Measurements from ENCODE around the gene PRXL2B.
"Not testable (repeated sequence)": the region's sequence is repeated elsewhere in the genome, so short reads cannot be mapped to it uniquely, and the experiment has no call there.

PRXL2B gene

GRCh38 chr1:2564006-2564814 is 22.4 kb upstream of the PRXL2B start:
- DNase-seq (ENCODE audit: low read depth in 2 of 2) = no peak

DNA sequence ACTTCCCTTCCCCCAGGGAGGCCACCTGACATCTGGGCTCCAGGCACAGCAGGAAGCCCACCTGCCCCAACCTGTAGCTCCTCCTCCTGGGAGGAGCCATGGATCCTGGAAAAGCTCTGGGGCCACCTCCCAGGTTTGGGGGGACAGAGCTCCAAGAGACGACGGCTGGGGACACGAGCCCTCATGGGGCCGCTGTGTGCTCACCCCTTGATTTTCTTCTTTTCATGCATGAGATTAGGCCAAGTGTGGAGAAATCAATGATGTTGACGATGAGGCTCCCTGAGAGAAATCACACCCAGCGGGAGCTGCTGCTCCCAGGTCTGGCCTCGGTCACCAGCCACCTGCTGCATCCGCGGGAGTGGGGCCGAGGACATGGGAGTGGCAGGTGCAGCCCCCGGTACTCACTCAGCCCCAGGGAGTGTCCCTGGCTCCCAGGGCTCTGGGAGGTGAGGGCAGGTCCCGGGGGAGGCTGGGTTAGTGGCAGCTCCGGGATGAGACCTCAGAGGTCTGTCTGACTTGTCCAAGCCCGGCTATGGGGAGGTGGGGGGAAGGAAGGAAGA is 21.7 kb upstream of the PRXL2B start:
- DNase-seq (ENCODE audit: low read depth in 2 of 2) = no peak

GRCh38 chr1:2566101-2567045 is 20.2 kb upstream of the PRXL2B start:
- DNase-seq (ENCODE audit: low read depth in 2 of 2) = no peak

DNA sequence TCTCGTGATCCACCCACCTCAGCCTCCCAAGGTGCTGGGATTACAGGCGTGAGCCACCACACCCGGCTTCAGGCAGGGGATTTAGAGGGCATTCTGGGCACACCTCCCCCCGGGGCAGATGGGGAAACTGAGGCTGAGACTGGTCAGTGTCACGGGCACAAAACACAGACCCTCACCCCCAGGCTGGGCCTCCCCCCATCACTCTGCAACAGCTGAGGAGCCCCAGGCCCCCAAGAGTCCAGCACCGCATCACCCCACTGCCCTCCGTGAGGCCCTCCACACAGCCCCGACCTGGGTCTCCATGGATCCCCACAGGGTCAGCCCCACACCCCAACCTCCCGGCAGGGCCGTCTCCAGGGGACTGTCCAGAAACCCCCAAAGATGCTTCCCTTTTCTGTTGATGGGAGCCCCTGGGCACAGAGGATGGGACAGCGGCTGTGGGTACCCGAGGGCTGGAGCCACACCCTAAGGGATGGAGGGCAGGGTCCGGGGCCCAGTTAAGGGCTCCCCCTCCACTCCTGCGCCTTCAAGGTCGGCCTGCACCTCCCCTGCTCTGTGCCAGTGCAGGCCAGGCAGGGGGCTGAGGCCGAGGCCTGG is 19.4 kb upstream of the PRXL2B start:
- no peak for DNase-seq (ENCODE audit: low read depth in 2 of 2)

- DNase-seq (ENCODE audit: low read depth in 2 of 2) = not testable (repeated sequence)
Measured at GRCh38 chr1:2568187-2568816, 18.3 kb upstream of the PRXL2B start.

GRCh38 chr1:2569060-2569459 is 17.5 kb upstream of the PRXL2B start:
- DNase-seq (ENCODE audit: low read depth in 2 of 2) = no peak

DNA sequence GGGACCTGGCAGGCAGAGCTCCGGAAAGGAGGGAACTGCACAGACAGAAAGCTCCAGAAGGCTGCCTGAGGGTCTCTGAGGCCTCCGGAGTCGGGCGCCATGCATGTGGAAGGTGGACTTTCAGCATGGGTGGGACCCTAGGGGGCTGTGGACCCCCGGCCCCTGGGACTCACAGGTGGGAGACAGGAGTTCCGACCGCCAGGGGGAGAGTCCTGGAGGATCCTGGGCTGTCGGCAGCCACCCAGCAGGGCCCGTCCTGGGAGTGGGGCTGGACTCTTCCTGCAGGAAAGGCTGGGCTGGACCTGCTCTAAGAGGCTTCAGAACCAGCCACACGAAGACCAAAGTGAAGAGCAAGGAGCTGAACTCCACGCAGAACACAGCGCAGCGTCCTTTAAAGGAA is 16.9 kb upstream of the PRXL2B start:
- DNase-seq (ENCODE audit: low read depth in 2 of 2) = not testable (repeated sequence)

GRCh38 chr1:2570332-2570731 is 16.2 kb upstream of the PRXL2B start:
- DNase-seq (ENCODE audit: low read depth in 2 of 2) = no peak

- no peak for DNase-seq (ENCODE audit: low read depth in 2 of 2)
Measured at GRCh38 chr1:2571348-2571747, 15.2 kb upstream of the PRXL2B start.

DNA sequence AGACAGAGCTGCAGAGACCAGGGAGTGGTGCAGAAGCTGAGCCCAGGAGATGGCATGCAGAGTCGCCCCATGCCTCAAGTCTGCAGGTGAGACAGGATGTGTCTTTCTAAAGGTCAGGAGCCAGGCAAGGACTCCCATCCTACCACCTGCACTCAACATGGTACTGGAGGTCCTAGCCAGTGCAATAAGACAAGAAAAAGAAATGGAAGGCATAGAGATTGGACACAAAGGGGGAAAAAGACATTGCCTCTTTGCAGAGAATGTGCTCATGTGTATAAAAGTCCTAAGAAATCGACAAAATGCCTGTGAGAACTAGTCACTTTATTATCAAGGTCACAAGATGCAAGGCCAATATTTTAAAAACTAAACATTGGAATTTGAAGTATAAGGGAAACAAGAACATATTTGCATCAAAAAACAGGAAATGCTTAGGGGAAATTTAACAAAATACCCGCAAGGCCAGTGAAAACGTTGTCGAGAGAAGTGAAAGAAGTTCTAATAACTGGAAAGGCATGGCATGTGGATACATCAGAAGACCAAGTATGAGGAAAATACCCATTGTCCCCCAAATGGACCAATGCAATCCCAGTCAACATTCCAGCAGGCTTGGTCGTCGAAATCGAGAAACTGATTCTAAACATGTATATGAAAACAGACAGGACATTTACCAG is 13.2 kb upstream of the PRXL2B start:
- no peak for DNase-seq (ENCODE audit: low read depth in 2 of 2)

DNA sequence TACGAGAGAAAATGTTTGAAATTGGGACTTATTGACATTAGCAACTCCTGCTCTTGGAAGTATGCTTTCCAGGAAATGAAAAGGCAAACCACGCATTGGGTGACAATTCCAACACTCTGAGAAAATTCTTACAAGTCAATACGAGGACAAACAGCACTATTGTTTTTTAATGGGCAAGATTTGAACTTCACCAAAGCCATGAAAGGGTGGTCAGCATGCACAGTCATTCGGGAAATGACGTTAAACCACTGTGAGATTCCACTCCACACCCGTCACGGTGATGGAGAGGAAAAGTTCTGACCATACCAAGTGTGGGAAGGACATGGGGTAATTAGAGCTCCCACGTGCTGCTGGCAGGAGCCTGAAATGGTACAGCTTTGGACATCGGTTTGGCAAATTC is 12.2 kb upstream of the PRXL2B start:
- DNase-seq (ENCODE audit: low read depth in 2 of 2) = no peak

DNA sequence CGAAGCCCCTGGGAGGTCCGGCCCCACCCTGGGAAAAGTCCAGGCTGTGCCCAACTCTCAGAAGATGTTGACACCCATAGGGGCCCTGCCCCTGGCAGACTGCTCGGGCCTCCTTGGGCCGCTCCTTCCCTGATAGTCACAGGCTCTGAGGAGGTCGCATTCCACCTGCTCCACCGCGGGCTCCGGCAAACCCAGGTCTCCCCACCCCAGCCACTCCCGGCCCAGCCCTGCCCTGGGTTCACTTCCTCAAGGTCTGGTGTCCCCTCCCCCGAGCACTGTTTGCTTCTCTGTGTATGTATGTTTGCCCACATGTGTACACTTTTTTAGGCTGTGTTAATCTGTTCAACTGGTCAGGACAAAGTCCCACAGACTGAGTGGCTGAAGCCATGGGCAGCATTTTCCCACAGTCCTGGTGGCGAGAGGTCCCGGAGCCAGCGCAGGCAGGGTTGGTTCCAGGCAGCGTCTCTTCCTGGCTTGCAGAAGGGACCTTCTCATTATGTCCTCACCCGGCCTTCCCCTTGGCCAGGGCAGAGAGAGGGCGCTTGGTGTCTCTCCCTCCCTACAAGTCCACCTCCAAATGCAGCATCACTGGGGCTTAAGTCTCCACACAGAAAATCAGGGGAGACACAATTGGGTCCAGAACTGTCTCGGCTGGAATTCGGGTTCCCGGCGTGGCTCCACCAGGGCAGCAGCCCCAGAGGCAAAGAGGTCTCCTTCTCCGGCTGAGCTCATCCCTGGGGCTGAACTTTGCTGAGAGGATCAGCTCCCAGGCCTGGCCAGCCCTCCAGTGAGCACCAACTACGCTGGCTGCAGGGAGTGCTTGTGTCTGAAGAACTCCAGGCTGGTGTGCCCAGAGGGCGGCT is 10.5 kb upstream of the PRXL2B start:
- no peak for DNase-seq (ENCODE audit: low read depth in 2 of 2)

GRCh38 chr1:2577565-2578075 is 9.0 kb upstream of the PRXL2B start:
- DNase-seq (ENCODE audit: low read depth in 2 of 2) = not testable (repeated sequence)

DNA sequence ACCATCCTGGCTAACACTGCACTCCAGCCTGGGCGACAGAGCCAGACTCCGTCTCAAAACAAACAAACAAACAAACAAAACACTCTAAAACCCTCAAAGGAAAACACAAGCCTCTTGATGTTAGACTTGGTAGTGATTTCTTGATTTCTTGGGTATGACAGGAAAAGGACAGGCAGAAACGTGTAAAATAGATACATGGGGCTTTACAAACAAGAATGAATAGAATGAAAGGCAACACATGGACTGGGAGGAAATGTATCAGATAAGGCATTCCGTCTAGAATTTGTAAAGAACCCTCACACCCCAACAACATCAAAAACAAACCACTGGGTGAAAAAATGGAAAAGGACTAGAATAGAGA is 7.8 kb upstream of the PRXL2B start:
- DNase-seq (ENCODE audit: low read depth in 2 of 2) = no peak

- no peak for DNase-seq (ENCODE audit: low read depth in 2 of 2)
Measured at GRCh38 chr1:2580691-2581090, 5.9 kb upstream of the PRXL2B start.

- DNase-seq (ENCODE audit: low read depth in 2 of 2) = no peak
Measured at GRCh38 chr1:2582391-2582790, 4.2 kb upstream of the PRXL2B start.

DNA sequence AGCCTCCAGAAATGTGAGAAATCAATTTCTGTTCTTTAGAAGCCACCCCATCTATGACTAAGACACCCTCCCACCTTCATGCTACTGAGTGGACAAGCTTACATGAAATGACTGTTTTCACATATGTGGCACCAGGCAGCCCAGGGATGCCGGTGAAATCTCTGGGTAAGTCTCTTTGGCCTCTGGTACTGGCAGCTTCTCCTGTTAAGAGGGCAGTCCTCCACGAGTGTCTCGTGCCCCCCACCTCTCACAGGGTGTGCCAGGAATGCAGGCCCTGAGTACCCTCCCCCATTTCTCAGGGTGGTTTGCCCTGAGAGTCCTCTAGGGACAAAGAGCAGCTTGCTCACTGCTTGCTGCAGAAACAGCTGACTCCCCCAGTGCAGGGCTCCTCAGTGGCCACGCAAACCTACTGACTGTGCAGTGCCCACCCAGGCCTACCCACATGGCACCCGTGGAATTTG is 3.2 kb upstream of the PRXL2B start:
- no peak for DNase-seq (ENCODE audit: low read depth in 2 of 2)

GRCh38 chr1:2583871-2584351 is 2.7 kb upstream of the PRXL2B start:
- DNase-seq (ENCODE audit: low read depth in 2 of 2) = no peak

GRCh38 chr1:2584686-2585317 is 1.8 kb upstream of the PRXL2B start:
- no peak for DNase-seq (ENCODE audit: low read depth in 2 of 2)

Data from activated CD8-positive, alpha-beta memory T cell treated with anti-CD3 and anti-CD28 coated beads for 4 hours (primary cell).